Measurements from ENCODE around the gene RASGRP4. TPM values are rescaled to one million over a fixed set of nuclear protein-coding genes. Genes with fewer than 3 reads are reported as not detected.

Gene RASGRP4
- polyA plus RNA-seq, 3 donors, result 30.2 to 141 (median 50.3) TPM

GRCh38 chr19:38445362-38445761 lies 19.3 kb upstream of the RASGRP4 start:
- Histone ChIP-seq H3K79me2 (ENCODE audit: insufficient read depth, low read length) (no peaks in the 10 kb centered on the region), H3K9ac (ENCODE audit: insufficient read depth, low read length, poor library complexity, severe bottlenecking) (no peak overlapping the region), H3K27me3 (ENCODE audit: control insufficient read depth in 2 of 2, insufficient read depth in 2 of 2, low read length in 2 of 2) (no peaks in the 10 kb centered on the region), H3K4me3 (replicated peaks in 1 of 3; ENCODE audit: low read depth in 2 of 3, low read length in 3 of 3) (no peak overlapping the region), H3K4me2 (replicated peaks; ENCODE audit: extremely low read depth, low read length, poor library complexity, severe bottlenecking) (no peak overlapping the region), H4K20me1 (ENCODE audit: insufficient read depth, low read length) (no peaks in the 10 kb centered on the region), H3K27ac (ENCODE audit: low read depth in 1 of 2, low read length in 2 of 2) (no peak overlapping the region), H3K9me3 (replicated peaks in 1 of 2; ENCODE audit: control insufficient read depth in 1 of 2, insufficient read depth in 1 of 2, low read length in 2 of 2) (no peaks in the 10 kb centered on the region), H3K36me3 (replicated peaks in 1 of 2; ENCODE audit: control insufficient read depth in 1 of 2, insufficient read depth in 2 of 2, low read length in 2 of 2) (no peaks in the 10 kb centered on the region), H3K4me1 (ENCODE audit: control insufficient read depth in 1 of 2, insufficient read depth in 2 of 2, low read length in 2 of 2) (no peaks in the 10 kb centered on the region), H2AFZ (ENCODE audit: insufficient read depth, low read depth, low read length, poor library complexity, severe bottlenecking) (no peak overlapping the region)
- peaks cover 3% of the 10 kb centered on the region for H3K4me1 Mint-ChIP-seq
- peaks cover 3 to 8% (median 4%) of the 10 kb centered on the region in 3 donors for H3K27me3 Mint-ChIP-seq (ENCODE audit: low read depth in 3 of 3)
- H3K4me3 Mint-ChIP-seq, result no peak overlapping the region
- no peak overlapping the region for H3K27ac Mint-ChIP-seq
- no peaks in the 10 kb centered on the region for H3K36me3 Mint-ChIP-seq
- WGBS (ENCODE audit: insufficient coverage), result 100% methylated on average over 5 of the region's 7 CpGs
- intact Hi-C loops (cut with micrococcal nuclease), result no loop called here
- no peak for DNase-seq
- TF ChIP-seq, protein P1, sequence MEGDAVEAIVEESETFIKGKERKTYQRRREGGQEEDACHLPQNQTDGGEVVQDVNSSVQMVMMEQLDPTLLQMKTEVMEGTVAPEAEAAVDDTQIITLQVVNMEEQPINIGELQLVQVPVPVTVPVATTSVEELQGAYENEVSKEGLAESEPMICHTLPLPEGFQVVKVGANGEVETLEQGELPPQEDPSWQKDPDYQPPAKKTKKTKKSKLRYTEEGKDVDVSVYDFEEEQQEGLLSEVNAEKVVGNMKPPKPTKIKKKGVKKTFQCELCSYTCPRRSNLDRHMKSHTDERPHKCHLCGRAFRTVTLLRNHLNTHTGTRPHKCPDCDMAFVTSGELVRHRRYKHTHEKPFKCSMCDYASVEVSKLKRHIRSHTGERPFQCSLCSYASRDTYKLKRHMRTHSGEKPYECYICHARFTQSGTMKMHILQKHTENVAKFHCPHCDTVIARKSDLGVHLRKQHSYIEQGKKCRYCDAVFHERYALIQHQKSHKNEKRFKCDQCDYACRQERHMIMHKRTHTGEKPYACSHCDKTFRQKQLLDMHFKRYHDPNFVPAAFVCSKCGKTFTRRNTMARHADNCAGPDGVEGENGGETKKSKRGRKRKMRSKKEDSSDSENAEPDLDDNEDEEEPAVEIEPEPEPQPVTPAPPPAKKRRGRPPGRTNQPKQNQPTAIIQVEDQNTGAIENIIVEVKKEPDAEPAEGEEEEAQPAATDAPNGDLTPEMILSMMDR (IDR thresholded peaks at IDR 0.05), result no peak
- H3K9me3 Mint-ChIP-seq, result peaks cover 0 to 7% (median 0%) of the 10 kb centered on the region in 7 donors

DNA sequence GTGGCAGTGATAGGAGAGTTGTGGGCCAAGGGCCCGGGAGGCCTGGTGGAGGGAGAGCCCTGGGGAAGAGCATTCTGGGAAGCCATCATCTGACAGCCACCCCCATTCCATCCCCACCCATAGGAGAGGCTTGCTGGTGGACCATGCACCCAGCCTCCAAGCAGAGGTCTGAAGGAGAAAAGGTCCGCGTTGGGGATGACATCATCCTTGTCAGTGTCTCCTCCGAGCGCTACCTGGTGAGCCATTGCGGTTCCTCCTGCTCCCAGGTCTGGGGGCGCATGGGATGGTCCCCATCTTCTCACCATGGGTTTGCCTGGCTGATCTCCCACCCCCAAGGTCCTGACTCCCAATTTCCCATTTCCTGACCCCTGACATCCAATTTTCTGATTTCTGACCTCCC lies 18.0 kb upstream of the RASGRP4 start:
- H3K36me3 Mint-ChIP-seq, result no peaks in the 10 kb centered on the region
- H3K27ac ChIP-seq (ENCODE audit: low read depth in 1 of 2, low read length in 2 of 2), result no peak overlapping the region
- H3K4me1 ChIP-seq (ENCODE audit: control insufficient read depth in 1 of 2, insufficient read depth in 2 of 2, low read length in 2 of 2), result no peaks in the 10 kb centered on the region
- no peaks in the 10 kb centered on the region for H3K9me3 ChIP-seq (replicated peaks in 1 of 2; ENCODE audit: control insufficient read depth in 1 of 2, insufficient read depth in 1 of 2, low read length in 2 of 2)
- peaks cover 3% of the 10 kb centered on the region for H3K4me1 Mint-ChIP-seq
- H3K9me3 Mint-ChIP-seq, result peaks cover 0 to 3% (median 0%) of the 10 kb centered on the region in 7 donors
- DNase-seq, result no peak
- no peaks in the 10 kb centered on the region for H3K36me3 ChIP-seq (replicated peaks in 1 of 2; ENCODE audit: control insufficient read depth in 1 of 2, insufficient read depth in 2 of 2, low read length in 2 of 2)
- H3K9ac ChIP-seq (ENCODE audit: insufficient read depth, low read length, poor library complexity, severe bottlenecking), result no peak overlapping the region
- no peak overlapping the region for H2AFZ ChIP-seq (ENCODE audit: insufficient read depth, low read depth, low read length, poor library complexity, severe bottlenecking)
- no peaks in the 10 kb centered on the region for H4K20me1 ChIP-seq (ENCODE audit: insufficient read depth, low read length)
- H3K79me2 ChIP-seq (ENCODE audit: insufficient read depth, low read length), result no peaks in the 10 kb centered on the region
- no peaks in the 10 kb centered on the region for H3K27me3 ChIP-seq (ENCODE audit: control insufficient read depth in 2 of 2, insufficient read depth in 2 of 2, low read length in 2 of 2)
- H3K27ac Mint-ChIP-seq, result no peak overlapping the region
- WGBS (ENCODE audit: insufficient coverage), result 91% methylated on average over 6 of the region's 7 CpGs
- H3K4me3 ChIP-seq (replicated peaks in 1 of 3; ENCODE audit: low read depth in 2 of 3, low read length in 3 of 3), result no peak overlapping the region
- no peak overlapping the region for H3K4me2 ChIP-seq (replicated peaks; ENCODE audit: extremely low read depth, low read length, poor library complexity, severe bottlenecking)
- TF ChIP-seq, protein P1 (IDR thresholded peaks at IDR 0.05), result no peak
- H3K4me3 Mint-ChIP-seq, result no peak overlapping the region
- intact Hi-C loops (cut with micrococcal nuclease), result no loop called here
- peaks cover 4 to 8% (median 5%) of the 10 kb centered on the region in 3 donors for H3K27me3 Mint-ChIP-seq (ENCODE audit: low read depth in 3 of 3)

Measured in CD14-positive monocyte (primary cell).